ENCODE data around the gene SLC6A11. TPM values are rescaled to one million over a fixed set of nuclear protein-coding genes. Genes with fewer than 3 reads are reported as not detected.

Gene SLC6A11
- total RNA-seq, 1 experiment from 2014 or later, result 0.85 TPM

- CTCF ChIA-PET, result no interaction called here
- ATAC-seq (no peak), DNase-seq (ENCODE audit: low spot score) (no peak)
- Mint-ChIP-seq H3K4me1 (no peaks in the 10 kb centered on the region), H3K4me3 (no peak overlapping the region), H3K27ac (no peak overlapping the region), H3K36me3 (no peaks in the 10 kb centered on the region), H3K9me3 (peaks cover 3% of the 10 kb centered on the region), H3K27me3 (ENCODE audit: low read depth) (peaks cover 22% of the 10 kb centered on the region)
- POLR2A ChIA-PET, result no interaction called here
- TF ChIP-seq EMX1 (CRISPR knock-in tag; IDR thresholded peaks at IDR 0.05) (no peak), ZNF219 (CRISPR knock-in tag; IDR thresholded peaks at IDR 0.05; ENCODE audit: borderline replicate concordance) (no peak), GRHL2 (CRISPR knock-in tag; IDR thresholded peaks at IDR 0.05; ENCODE audit: insufficient replicate concordance, severe bottlenecking) (no peak), ATF2 (CRISPR knock-in tag; IDR thresholded peaks at IDR 0.05; ENCODE audit: borderline replicate concordance, low read depth) (no peak), HMGA2 (CRISPR knock-in tag; IDR thresholded peaks at IDR 0.05) (no peak), OVOL2 (CRISPR knock-in tag; IDR thresholded peaks at IDR 0.05; ENCODE audit: borderline replicate concordance) (no peak), CREB1 (CRISPR knock-in tag; IDR thresholded peaks at IDR 0.05) (no peak), ZNF671 (CRISPR knock-in tag; IDR thresholded peaks at IDR 0.05) (no peak), TEAD1 (CRISPR knock-in tag; IDR thresholded peaks at IDR 0.05) (no peak), E2F5 (CRISPR knock-in tag; IDR thresholded peaks at IDR 0.05) (no peak)
- TF ChIP-seq, protein P1, sequence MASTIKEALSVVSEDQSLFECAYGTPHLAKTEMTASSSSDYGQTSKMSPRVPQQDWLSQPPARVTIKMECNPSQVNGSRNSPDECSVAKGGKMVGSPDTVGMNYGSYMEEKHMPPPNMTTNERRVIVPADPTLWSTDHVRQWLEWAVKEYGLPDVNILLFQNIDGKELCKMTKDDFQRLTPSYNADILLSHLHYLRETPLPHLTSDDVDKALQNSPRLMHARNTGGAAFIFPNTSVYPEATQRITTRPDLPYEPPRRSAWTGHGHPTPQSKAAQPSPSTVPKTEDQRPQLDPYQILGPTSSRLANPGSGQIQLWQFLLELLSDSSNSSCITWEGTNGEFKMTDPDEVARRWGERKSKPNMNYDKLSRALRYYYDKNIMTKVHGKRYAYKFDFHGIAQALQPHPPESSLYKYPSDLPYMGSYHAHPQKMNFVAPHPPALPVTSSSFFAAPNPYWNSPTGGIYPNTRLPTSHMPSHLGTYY (CRISPR knock-in tag; IDR thresholded peaks at IDR 0.05), result no peak
- TF ChIP-seq, protein P2, sequence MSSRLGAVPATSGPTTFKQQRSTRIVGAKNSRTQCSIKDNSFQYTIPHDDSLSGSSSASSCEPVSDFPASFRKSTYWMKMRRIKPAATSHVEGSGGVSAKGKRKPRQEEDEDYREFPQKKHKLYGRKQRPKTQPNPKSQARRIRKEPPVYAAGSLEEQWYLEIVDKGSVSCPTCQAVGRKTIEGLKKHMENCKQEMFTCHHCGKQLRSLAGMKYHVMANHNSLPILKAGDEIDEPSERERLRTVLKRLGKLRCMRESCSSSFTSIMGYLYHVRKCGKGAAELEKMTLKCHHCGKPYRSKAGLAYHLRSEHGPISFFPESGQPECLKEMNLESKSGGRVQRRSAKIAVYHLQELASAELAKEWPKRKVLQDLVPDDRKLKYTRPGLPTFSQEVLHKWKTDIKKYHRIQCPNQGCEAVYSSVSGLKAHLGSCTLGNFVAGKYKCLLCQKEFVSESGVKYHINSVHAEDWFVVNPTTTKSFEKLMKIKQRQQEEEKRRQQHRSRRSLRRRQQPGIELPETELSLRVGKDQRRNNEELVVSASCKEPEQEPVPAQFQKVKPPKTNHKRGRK (CRISPR knock-in tag; IDR thresholded peaks at IDR 0.05; ENCODE audit: borderline replicate concordance), result no peak
- TF ChIP-seq, protein P3, sequence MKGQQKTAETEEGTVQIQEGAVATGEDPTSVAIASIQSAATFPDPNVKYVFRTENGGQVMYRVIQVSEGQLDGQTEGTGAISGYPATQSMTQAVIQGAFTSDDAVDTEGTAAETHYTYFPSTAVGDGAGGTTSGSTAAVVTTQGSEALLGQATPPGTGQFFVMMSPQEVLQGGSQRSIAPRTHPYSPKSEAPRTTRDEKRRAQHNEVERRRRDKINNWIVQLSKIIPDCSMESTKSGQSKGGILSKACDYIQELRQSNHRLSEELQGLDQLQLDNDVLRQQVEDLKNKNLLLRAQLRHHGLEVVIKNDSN (CRISPR knock-in tag; IDR thresholded peaks at IDR 0.05), result no peak
- TF ChIP-seq, protein P4, sequence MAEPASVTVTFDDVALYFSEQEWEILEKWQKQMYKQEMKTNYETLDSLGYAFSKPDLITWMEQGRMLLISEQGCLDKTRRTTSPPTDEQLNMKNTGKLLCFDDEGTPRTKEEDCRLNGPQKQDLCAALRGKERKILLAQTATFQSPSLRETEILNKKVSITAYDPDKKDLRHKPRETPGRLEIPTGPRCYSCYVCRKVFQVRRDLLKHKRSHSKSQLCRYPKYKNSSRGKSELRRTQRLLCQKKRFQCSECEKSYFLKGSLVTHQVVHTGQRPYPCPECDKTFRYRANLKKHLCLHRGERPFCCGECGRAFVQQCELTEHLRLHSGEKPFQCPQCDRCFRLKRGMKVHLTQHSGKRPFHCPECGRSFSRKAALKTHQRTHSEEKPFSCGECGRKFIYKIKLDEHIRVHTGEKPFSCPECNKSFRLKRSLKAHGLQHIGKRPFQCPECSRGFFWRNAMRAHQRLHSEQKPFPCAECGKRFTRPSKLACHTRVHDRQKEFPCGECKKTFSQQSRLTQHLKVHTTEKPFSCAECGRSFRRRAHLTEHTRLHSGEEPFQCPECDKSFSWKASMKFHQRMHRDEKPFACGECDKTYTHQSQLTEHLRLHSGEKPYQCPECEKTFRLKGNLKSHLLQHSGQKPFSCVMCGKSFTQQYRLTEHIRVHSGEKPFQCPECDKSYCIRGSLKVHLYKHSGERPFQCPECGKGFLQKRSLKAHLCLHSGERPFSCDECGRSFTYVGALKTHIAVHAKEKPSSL (CRISPR knock-in tag; conservative IDR thresholded peaks at IDR 0.05), result no peak
- TF ChIP-seq, protein P5, sequence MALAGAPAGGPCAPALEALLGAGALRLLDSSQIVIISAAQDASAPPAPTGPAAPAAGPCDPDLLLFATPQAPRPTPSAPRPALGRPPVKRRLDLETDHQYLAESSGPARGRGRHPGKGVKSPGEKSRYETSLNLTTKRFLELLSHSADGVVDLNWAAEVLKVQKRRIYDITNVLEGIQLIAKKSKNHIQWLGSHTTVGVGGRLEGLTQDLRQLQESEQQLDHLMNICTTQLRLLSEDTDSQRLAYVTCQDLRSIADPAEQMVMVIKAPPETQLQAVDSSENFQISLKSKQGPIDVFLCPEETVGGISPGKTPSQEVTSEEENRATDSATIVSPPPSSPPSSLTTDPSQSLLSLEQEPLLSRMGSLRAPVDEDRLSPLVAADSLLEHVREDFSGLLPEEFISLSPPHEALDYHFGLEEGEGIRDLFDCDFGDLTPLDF (CRISPR knock-in tag; IDR thresholded peaks at IDR 0.05), result no peak
These were observed 30.6 kb downstream of the SLC6A11 start for GRCh38 chr3:10846657-10846975.

DNA sequence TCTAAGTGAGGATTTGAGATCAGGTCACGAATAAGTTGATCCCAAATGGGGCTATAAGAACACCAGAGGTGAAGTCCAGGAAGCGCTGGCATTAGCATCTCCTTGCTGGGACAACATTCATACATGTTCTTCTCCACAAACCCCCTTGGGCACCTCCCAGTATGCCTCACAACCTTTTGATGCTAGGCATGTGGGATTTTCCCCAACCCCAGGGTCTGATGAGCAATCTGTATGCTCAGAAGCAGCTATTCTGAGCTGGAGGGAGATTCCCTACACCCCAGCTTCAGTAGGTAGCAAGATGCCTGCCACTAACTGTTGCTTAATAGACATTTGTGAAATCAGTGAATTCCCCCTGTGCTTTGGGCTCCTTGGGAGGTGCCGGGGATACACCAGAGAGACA lies 32.2 kb downstream of the SLC6A11 start:
- Mint-ChIP-seq H3K4me1 (no peaks in the 10 kb centered on the region), H3K4me3 (no peak overlapping the region), H3K36me3 (no peaks in the 10 kb centered on the region), H3K9me3 (peaks cover 3% of the 10 kb centered on the region), H3K27ac (no peak overlapping the region), H3K27me3 (ENCODE audit: low read depth) (peaks cover 22% of the 10 kb centered on the region)
- no peak for ATAC-seq
- no peak for DNase-seq (ENCODE audit: low spot score)
- CTCF ChIA-PET, result no interaction called here
- POLR2A ChIA-PET, result no interaction called here
- TF ChIP-seq IRF2 (CRISPR knock-in tag; IDR thresholded peaks at IDR 0.05; ENCODE audit: borderline replicate concordance, low read depth) (no peak), NR2C2 (CRISPR knock-in tag; IDR thresholded peaks at IDR 0.05) (no peak), CTCF (IDR thresholded peaks at IDR 0.05) (no peak), ZNF317 (CRISPR knock-in tag; IDR thresholded peaks at IDR 0.05; ENCODE audit: borderline replicate concordance, low read depth) (no peak), ZNF396 (CRISPR knock-in tag; IDR thresholded peaks at IDR 0.05; ENCODE audit: borderline replicate concordance) (no peak), TCF7 (CRISPR knock-in tag; IDR thresholded peaks at IDR 0.05; ENCODE audit: low read depth) (no peak)
- TF ChIP-seq, protein P2 (CRISPR knock-in tag; IDR thresholded peaks at IDR 0.05; ENCODE audit: borderline replicate concordance), result no peak

All from WTC11 (cell line).